HG03095 (cell line): Measurements from ENCODE around the gene SLC25A33.
A peak's percentile ranks its signal among the peaks of the same experiment; 100 is the strongest.

ENCODE experiments used
- ATAC-seq: cut with Tn5 transposase; IDR thresholded peaks from one replicate; pipeline ENCODE4 v1.9.1; 2021; ENCODE audit warnings: moderate library complexity; ENCODE audit not compliant: unreplicated experiment

SLC25A33 gene

GRCh38 chr1:9586147-9586766 lies 47.0 kb downstream of the SLC25A33 start:
- ATAC-seq: no peak

- peak; percentile 66 for ATAC-seq
Observed at GRCh38 chr1:9588551-9589143, 49.4 kb downstream of the SLC25A33 start, which contains the start of gene TMEM201. TSS of gene TMEM201 (plus strand) at chr1:9588911. CDS start at chr1:9588931, 20 bp downstream.

GRCh38 chr1:9589144-9589718 lies 50.0 kb downstream of the SLC25A33 start:
- ATAC-seq: no peak

GRCh38 chr1:9589719-9590157 lies 50.5 kb downstream of the SLC25A33 start:
- ATAC-seq: no peak

- no peak for ATAC-seq
Observed at GRCh38 chr1:9590201-9590600, 50.9 kb downstream of the SLC25A33 start.

- ATAC-seq: no peak
Observed at GRCh38 chr1:9590945-9591668, 51.8 kb downstream of the SLC25A33 start.

- ATAC-seq: no peak
Observed at GRCh38 chr1:9591669-9592509, 52.6 kb downstream of the SLC25A33 start.

GRCh38 chr1:9592510-9593075 lies 53.3 kb downstream of the SLC25A33 start:
- ATAC-seq: no peak

GRCh38 chr1:9593147-9593491 lies 53.9 kb downstream of the SLC25A33 start:
- ATAC-seq: no peak

- ATAC-seq: no peak
Observed at GRCh38 chr1:9593492-9594465, 54.5 kb downstream of the SLC25A33 start.

GRCh38 chr1:9594471-9595155 lies 55.3 kb downstream of the SLC25A33 start:
- no peak for ATAC-seq

GRCh38 chr1:9595156-9595967 lies 56.1 kb downstream of the SLC25A33 start:
- no peak for ATAC-seq

GRCh38 chr1:9595968-9596340 lies 56.7 kb downstream of the SLC25A33 start:
- ATAC-seq: no peak

- ATAC-seq: no peak
Observed at GRCh38 chr1:9596415-9597123, 57.3 kb downstream of the SLC25A33 start.

GRCh38 chr1:9597361-9598315 lies 58.4 kb downstream of the SLC25A33 start:
- no peak for ATAC-seq

GRCh38 chr1:9598316-9598700 lies 59.0 kb downstream of the SLC25A33 start:
- no peak for ATAC-seq
